Erythroblast (primary cell): Measurements from ENCODE around the gene C10orf95.

Experiments
- GATA1 ChIP-seq: IDR thresholded peaks from 2 replicates; pipeline ENCODE4 v1.6.1; 2011; ENCODE audit warnings: low read depth, mild to moderate bottlenecking, control low read depth, low read length, moderate library complexity
- POLR2A ChIP-seq: IDR thresholded peaks from 2 replicates; pipeline ENCODE4 v1.6.1; 2011; ENCODE audit warnings: mild to moderate bottlenecking, low read length

GRCh38 chr10:102401342-102401654 is 50.0 kb downstream of the C10orf95 start:
- TF ChIP-seq POLR2A (no peak), GATA1 (no peak)
